SK-N-SH (cell line): Measurements from ENCODE around the gene LEMD1. TPM values are rescaled to one million over a fixed set of nuclear protein-coding genes. Genes with fewer than 3 reads are reported as not detected.

Source experiments
- CTCF ChIA-PET: fragments of 300-600, 350-600 bp; formaldehyde crosslinking; extraction: SDS; loops from one replicate; lab custom pipeline; 2021; lab: Yijun Ruan, JAX
- POLR2A ChIA-PET: fragments of 350-600 bp; sonication (Branson Sonifier 250); formaldehyde crosslinking; extraction: SDS; loops from one replicate; lab custom pipeline; 2020; ENCODE audit warnings: antibody characterized with exemption, inconsistent platforms; lab: Yijun Ruan, JAX
- DNase-seq: peaks from one replicate; pipeline ENCODE4 v3.0.0; 2012
- H2AFZ ChIP-seq: fragments of 200-600 bp; sonication (generic); 2 replicates; pipeline ENCODE4 v1.8.1; 2016; ENCODE audit warnings: antibody characterized with exemption, mild to moderate bottlenecking, low read depth
- H3F3A ChIP-seq: fragments of 200-600 bp; sonication (generic); replicated peaks from 2 replicates; pipeline ENCODE3; 2016; ENCODE audit warnings: antibody characterized with exemption, mild to moderate bottlenecking; ENCODE audit not compliant: insufficient read depth
- H3K27ac ChIP-seq, 2 experiments: fragments of 200-500 bp in 1 of 2; fragments of 200-600 bp in 1 of 2; sonication (Bioruptor generic) in 1 of 2; sonication (generic), shearing (Covaris generic) in 1 of 2; 2 replicates each; pipeline versions ENCODE4 v1.5.1 to v1.6.1; 2014 to 2016; ENCODE audit warnings: low read depth in 2 of 2, inconsistent platforms in 1 of 2, low read length in 1 of 2, mild to moderate bottlenecking in 1 of 2, mixed read lengths in 1 of 2
- H3K27me3 ChIP-seq: fragments of 200-600 bp; sonication (generic), shearing (Covaris generic); 2 replicates; pipeline ENCODE4 v1.6.1; 2016; ENCODE audit warnings: mixed run types; ENCODE audit not compliant: insufficient read depth
- H3K36me3 ChIP-seq, 2 experiments: fragments of 200-500 bp in 1 of 2; fragments of 200-600 bp in 1 of 2; sonication (Bioruptor generic) in 1 of 2; sonication (generic) in 1 of 2; replicated peaks in 1 of 2; 2 replicates each; pipeline versions ENCODE3 to v1.5.1; 2014 to 2016; ENCODE audit warnings: low read length in 1 of 2, mild to moderate bottlenecking in 1 of 2; ENCODE audit not compliant: insufficient read depth in 2 of 2, control insufficient read depth in 1 of 2
- H3K4me1 ChIP-seq, 2 experiments: fragments of 200-500 bp in 1 of 2; fragments of 200-600 bp in 1 of 2; sonication (Bioruptor generic) in 1 of 2; sonication (generic), shearing (Covaris generic) in 1 of 2; 2 replicates each; pipeline versions ENCODE4 v1.5.1 to v1.6.1; 2014 to 2016; ENCODE audit warnings: low read depth in 1 of 2, low read length in 1 of 2, mixed run types in 1 of 2; ENCODE audit not compliant: insufficient read depth in 2 of 2, control insufficient read depth in 1 of 2
- H3K4me2 ChIP-seq: fragments of 200-600 bp; sonication (generic), shearing (Covaris generic); 2 replicates; pipeline ENCODE4 v1.6.1; 2017; ENCODE audit warnings: mixed run types
- H3K4me3 ChIP-seq, 2 experiments: fragments of 200-500 bp in 1 of 2; fragments of 200-600 bp in 1 of 2; sonication (Bioruptor generic) in 1 of 2; sonication (generic), shearing (Covaris generic) in 1 of 2; 2 replicates each; pipeline versions ENCODE4 v1.5.1 to v1.8.1; 2014 to 2016; ENCODE audit warnings: low read depth in 2 of 2, inconsistent platforms in 1 of 2, low read length in 1 of 2, mild to moderate bottlenecking in 1 of 2, mixed read lengths in 1 of 2, moderate library complexity in 1 of 2
- H3K79me2 ChIP-seq: fragments of 200-600 bp; sonication (generic); 2 replicates; pipeline ENCODE4 v1.8.1; 2017; ENCODE audit warnings: mild to moderate bottlenecking; ENCODE audit not compliant: insufficient read depth
- H3K9ac ChIP-seq: fragments of 200-600 bp; sonication (generic); 2 replicates; pipeline ENCODE4 v1.6.1; 2017; ENCODE audit warnings: mixed run types
- H3K9me2 ChIP-seq: fragments of 200-600 bp; sonication (generic); 2 replicates; pipeline ENCODE4 v1.6.1; 2017; ENCODE audit warnings: mixed run types
- H3K9me3 ChIP-seq: fragments of 200-600 bp; sonication (generic); 2 replicates; pipeline ENCODE4 v1.6.1; 2017; ENCODE audit warnings: mixed run types, mild to moderate bottlenecking, moderate library complexity
- H4K20me1 ChIP-seq: fragments of 200-600 bp; sonication (generic); 2 replicates; pipeline ENCODE4 v1.6.1; 2017; ENCODE audit warnings: mild to moderate bottlenecking, mixed run types; ENCODE audit not compliant: insufficient read depth
- CHD2 ChIP-seq: fragments of 150-350 bp; IDR thresholded peaks from 2 replicates; pipeline ENCODE4 v1.6.1; 2018; ENCODE audit warnings: low read length; ENCODE audit not compliant: partially characterized antibody
- ELF1 ChIP-seq: IDR thresholded peaks from 2 replicates; pipeline ENCODE4 v1.4.0; 2012
- EP300 ChIP-seq, 2 experiments: IDR thresholded peaks; 2 replicates each; pipeline versions ENCODE4 v1.4.0 to v1.6.1; 2012; ENCODE audit warnings: borderline replicate concordance in 1 of 2, low read depth in 1 of 2, low read length in 1 of 2
- EZH2phosphoT487 ChIP-seq: fragments of 200-600 bp; sonication (generic); IDR thresholded peaks from 2 replicates; pipeline ENCODE4 v1.6.1; 2017; ENCODE audit warnings: low read depth, mixed run types, mild to moderate bottlenecking, antibody characterized with exemption, moderate library complexity, borderline replicate concordance
- FOSL2 ChIP-seq: IDR thresholded peaks from 2 replicates; pipeline ENCODE4 v1.4.0; 2012; ENCODE audit warnings: low read depth, mild to moderate bottlenecking, moderate library complexity, borderline replicate concordance
- FOXJ3 ChIP-seq: sonication (generic); formaldehyde crosslinking; IDR thresholded peaks from 2 replicates; pipeline ENCODE4 v1.5.1; 2020; ENCODE audit warnings: mild to moderate bottlenecking, missing genetic modification reagents
- FOXM1 ChIP-seq: IDR thresholded peaks from 2 replicates; pipeline ENCODE4 v1.4.0; 2012; ENCODE audit warnings: low read depth, mild to moderate bottlenecking
- GABPA ChIP-seq: IDR thresholded peaks from 2 replicates; pipeline ENCODE4 v1.4.0; 2012; ENCODE audit warnings: low read depth, mild to moderate bottlenecking
- GATA2 ChIP-seq: sonication (generic); formaldehyde crosslinking; IDR thresholded peaks from 2 replicates; pipeline ENCODE4 v1.5.0; 2020; ENCODE audit warnings: mild to moderate bottlenecking, missing genetic modification reagents
- MEF2A ChIP-seq: IDR thresholded peaks from 2 replicates; pipeline ENCODE4 v1.4.0; 2012; ENCODE audit warnings: low read depth, borderline replicate concordance
- RAD21 ChIP-seq: IDR thresholded peaks from 2 replicates; pipeline ENCODE4 v1.6.1; 2012; ENCODE audit warnings: mild to moderate bottlenecking, low read length
- RFX5 ChIP-seq: IDR thresholded peaks from 2 replicates; pipeline ENCODE4 v1.6.1; 2012; ENCODE audit warnings: mild to moderate bottlenecking, improper control_type of control experiment, low read length
- SIN3A ChIP-seq: IDR thresholded peaks from 2 replicates; pipeline ENCODE4 v1.6.1; 2012; ENCODE audit warnings: low read depth, mild to moderate bottlenecking, low read length, moderate library complexity, borderline replicate concordance
- SMC3 ChIP-seq: IDR thresholded peaks from 2 replicates; pipeline ENCODE4 v1.6.1; 2012; ENCODE audit warnings: low read depth, low read length, improper control_type of control experiment
- TAF1 ChIP-seq: IDR thresholded peaks from 2 replicates; pipeline ENCODE4 v1.6.1; 2012; ENCODE audit warnings: low read depth, mild to moderate bottlenecking, low read length, moderate library complexity, borderline replicate concordance
- WGBS: methylation state at CpG from one replicate; pipeline ENCODE4 v1.1.6; 2017; ENCODE audit warnings: low lambda C conversion rate; 5-methylcytosine and 5-hydroxymethylcytosine counted together
- polyA plus RNA-seq, 3 experiments: library from polyadenylated mRNA; depleted of rRNA; stranded (reverse); fragments of >200 nt; gene quantifications; 2 replicates each; pipeline ENCODE4 v1.2.3, GENCODE V29; 2012
- TF ChIP-seq, protein P1 (sequence below): IDR thresholded peaks from 2 replicates; pipeline ENCODE4 v1.6.1; 2012; ENCODE audit warnings: mild to moderate bottlenecking, low read depth, low read length, moderate library complexity
- TF ChIP-seq, protein P2 (sequence below): IDR thresholded peaks from 2 replicates; pipeline ENCODE4 v1.4.0; 2012; ENCODE audit warnings: low read depth, borderline replicate concordance
- TF ChIP-seq, protein P3 (sequence below): IDR thresholded peaks from 2 replicates; pipeline ENCODE4; 2012
- TF ChIP-seq, protein P4 (sequence below): IDR thresholded peaks from 2 replicates; pipeline ENCODE4 v1.4.0; 2012; ENCODE audit warnings: low read depth

Gene LEMD1
- polyA plus RNA-seq, 1 of the 3 experiments (the other 2 are of a cell fraction): not detected

DNA sequence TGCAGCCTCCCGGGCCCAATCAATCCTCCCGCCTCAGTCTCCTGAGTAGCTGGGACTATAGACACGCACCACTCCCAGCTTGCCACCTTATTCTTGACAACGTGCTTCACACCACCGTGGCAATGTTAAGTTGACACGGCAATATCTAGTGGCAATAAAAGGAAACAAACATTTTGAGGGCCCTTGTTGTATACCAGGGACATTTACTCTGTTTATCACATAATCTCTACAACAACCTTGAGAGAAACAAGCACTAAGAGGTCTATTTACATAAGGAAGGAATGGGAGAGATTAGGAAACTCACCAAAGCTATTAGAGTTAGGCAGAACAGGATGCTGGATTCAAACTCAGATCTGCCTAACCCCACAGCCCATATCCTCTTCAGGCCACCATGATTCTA, 68.2 kb downstream of the LEMD1 start:
- WGBS: 77% methylated on average over 6 of the region's 6 CpGs
- ChIA-PET POLR2A (no interaction called here), CTCF (interaction anchor here (0.6 to 4.5 kb wide), 60 partner anchors 8 to 380 kb away, joined by 3 to 91 read pairs (median 4); partner anchors contain the start of gene CDK18)
- H3K36me3 ChIP-seq: no peaks in the 10 kb centered on the region
- H3K4me2 ChIP-seq: no peak overlapping the region
- H3K9ac ChIP-seq: no peak overlapping the region
- no peaks in the 10 kb centered on the region for H4K20me1 ChIP-seq
- no peaks in the 10 kb centered on the region; the same call in 1 of the 2 replicates for H3K27me3 ChIP-seq
- no peak for DNase-seq
- H3K9me3 ChIP-seq: no peaks in the 10 kb centered on the region
- H3F3A ChIP-seq: no peaks in the 10 kb centered on the region
- H3K9me2 ChIP-seq: no peaks in the 10 kb centered on the region
- H3K4me1 ChIP-seq: peaks cover 0 to 8% of the 10 kb centered on the region in 2 experiments; a peak in 1 of 4 replicates
- TF ChIP-seq ELF1 (no peak), FOXM1 (no peak), RFX5 (no peak), EZH2phosphoT487 (no peak), CHD2 (no peak), TAF1 (no peak), EP300 (IDR thresholded peaks at IDR 0.05; ENCODE audit: borderline replicate concordance in 1 of 2, low read depth in 1 of 2, low read length in 1 of 2) (no peak)
- TF ChIP-seq, protein P1, sequence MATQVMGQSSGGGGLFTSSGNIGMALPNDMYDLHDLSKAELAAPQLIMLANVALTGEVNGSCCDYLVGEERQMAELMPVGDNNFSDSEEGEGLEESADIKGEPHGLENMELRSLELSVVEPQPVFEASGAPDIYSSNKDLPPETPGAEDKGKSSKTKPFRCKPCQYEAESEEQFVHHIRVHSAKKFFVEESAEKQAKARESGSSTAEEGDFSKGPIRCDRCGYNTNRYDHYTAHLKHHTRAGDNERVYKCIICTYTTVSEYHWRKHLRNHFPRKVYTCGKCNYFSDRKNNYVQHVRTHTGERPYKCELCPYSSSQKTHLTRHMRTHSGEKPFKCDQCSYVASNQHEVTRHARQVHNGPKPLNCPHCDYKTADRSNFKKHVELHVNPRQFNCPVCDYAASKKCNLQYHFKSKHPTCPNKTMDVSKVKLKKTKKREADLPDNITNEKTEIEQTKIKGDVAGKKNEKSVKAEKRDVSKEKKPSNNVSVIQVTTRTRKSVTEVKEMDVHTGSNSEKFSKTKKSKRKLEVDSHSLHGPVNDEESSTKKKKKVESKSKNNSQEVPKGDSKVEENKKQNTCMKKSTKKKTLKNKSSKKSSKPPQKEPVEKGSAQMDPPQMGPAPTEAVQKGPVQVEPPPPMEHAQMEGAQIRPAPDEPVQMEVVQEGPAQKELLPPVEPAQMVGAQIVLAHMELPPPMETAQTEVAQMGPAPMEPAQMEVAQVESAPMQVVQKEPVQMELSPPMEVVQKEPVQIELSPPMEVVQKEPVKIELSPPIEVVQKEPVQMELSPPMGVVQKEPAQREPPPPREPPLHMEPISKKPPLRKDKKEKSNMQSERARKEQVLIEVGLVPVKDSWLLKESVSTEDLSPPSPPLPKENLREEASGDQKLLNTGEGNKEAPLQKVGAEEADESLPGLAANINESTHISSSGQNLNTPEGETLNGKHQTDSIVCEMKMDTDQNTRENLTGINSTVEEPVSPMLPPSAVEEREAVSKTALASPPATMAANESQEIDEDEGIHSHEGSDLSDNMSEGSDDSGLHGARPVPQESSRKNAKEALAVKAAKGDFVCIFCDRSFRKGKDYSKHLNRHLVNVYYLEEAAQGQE: no peak
- H3K27ac ChIP-seq: no peak overlapping the region
- no peak overlapping the region for H2AFZ ChIP-seq
- H3K79me2 ChIP-seq: no peaks in the 10 kb centered on the region
- no peak overlapping the region for H3K4me3 ChIP-seq

DNA sequence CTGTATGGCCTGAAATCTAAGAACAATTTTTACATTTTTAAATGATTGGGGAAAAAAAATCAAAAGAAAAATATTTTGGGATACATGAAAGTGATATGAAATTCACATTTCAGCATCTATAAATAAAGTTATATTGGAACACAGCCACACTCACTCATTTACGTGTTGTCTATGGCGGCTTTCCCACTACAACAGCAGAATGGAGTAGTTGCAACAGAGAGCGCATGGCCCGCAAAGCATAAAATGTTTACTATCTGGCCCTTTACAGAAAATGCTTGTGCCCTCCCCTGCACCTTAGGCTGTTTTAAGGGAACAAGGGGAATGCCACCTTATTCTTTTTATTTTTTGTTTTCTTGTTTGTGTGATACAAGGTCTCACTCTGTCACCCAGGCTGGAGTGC, 68.7 kb downstream of the LEMD1 start:
- TF ChIP-seq GATA2 (CRISPR knock-in tag) (no peak), EP300 (IDR thresholded peaks at IDR 0.05; ENCODE audit: borderline replicate concordance in 1 of 2, low read depth in 1 of 2, low read length in 1 of 2) (no peak), ELF1 (no peak), RAD21 (no peak), SIN3A (no peak), FOSL2 (no peak), GABPA (no peak), MEF2A (no peak), FOXM1 (no peak), SMC3 (no peak), FOXJ3 (CRISPR knock-in tag) (no peak), TAF1 (no peak)
- TF ChIP-seq, protein P2, sequence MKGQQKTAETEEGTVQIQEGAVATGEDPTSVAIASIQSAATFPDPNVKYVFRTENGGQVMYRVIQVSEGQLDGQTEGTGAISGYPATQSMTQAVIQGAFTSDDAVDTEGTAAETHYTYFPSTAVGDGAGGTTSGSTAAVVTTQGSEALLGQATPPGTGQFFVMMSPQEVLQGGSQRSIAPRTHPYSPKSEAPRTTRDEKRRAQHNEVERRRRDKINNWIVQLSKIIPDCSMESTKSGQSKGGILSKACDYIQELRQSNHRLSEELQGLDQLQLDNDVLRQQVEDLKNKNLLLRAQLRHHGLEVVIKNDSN: no peak
- TF ChIP-seq, protein P3, sequence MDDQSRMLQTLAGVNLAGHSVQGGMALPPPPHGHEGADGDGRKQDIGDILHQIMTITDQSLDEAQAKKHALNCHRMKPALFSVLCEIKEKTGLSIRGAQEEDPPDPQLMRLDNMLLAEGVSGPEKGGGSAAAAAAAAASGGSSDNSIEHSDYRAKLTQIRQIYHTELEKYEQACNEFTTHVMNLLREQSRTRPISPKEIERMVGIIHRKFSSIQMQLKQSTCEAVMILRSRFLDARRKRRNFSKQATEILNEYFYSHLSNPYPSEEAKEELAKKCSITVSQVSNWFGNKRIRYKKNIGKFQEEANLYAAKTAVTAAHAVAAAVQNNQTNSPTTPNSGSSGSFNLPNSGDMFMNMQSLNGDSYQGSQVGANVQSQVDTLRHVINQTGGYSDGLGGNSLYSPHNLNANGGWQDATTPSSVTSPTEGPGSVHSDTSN: no peak
- TF ChIP-seq, protein P4, sequence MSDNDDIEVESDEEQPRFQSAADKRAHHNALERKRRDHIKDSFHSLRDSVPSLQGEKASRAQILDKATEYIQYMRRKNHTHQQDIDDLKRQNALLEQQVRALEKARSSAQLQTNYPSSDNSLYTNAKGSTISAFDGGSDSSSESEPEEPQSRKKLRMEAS: no peak
- TF ChIP-seq, all 33 proteins: peak for 0
- DNase-seq: no peak
- Histone ChIP-seq H3F3A (no peaks in the 10 kb centered on the region), H3K36me3 (no peaks in the 10 kb centered on the region), H3K9me2 (no peaks in the 10 kb centered on the region), H3K4me2 (no peak overlapping the region), H2AFZ (no peak overlapping the region), H3K4me3 (no peak overlapping the region), H3K27ac (no peak overlapping the region), H3K79me2 (no peaks in the 10 kb centered on the region), H3K9ac (no peak overlapping the region), H4K20me1 (no peaks in the 10 kb centered on the region), H3K9me3 (no peaks in the 10 kb centered on the region), H3K27me3 (no peaks in the 10 kb centered on the region; the same call in 1 of the 2 replicates), H3K4me1 (peaks cover 0 to 8% of the 10 kb centered on the region in 2 experiments; a peak in 1 of 4 replicates)
- 93% methylated on average over 4 of the region's 4 CpGs for WGBS
- CTCF ChIA-PET: interaction anchor here (0.6 to 4.5 kb wide), 19 partner anchors 10 to 306 kb away, joined by 3 to 91 read pairs (median 10); no protein-coding TSS in a partner anchor
- POLR2A ChIA-PET: no interaction called here
